HG02852 (cell line): ENCODE data around the gene FGF4.

Source experiments
- ATAC-seq: cut with Tn5 transposase; IDR thresholded peaks from one replicate; pipeline ENCODE4 v1.9.1; 2021; ENCODE audit warnings: mild to moderate bottlenecking, moderate library complexity; ENCODE audit not compliant: unreplicated experiment

The FGF4 gene

GRCh38 chr11:69807106-69807815, 32.1 kb upstream of the FGF4 start:
- ATAC-seq: no peak

- ATAC-seq: no peak
Observed at GRCh38 chr11:69804769-69805508, 29.8 kb upstream of the FGF4 start.

- ATAC-seq: no peak
Observed at GRCh38 chr11:69803604-69804218, 28.6 kb upstream of the FGF4 start.

GRCh38 chr11:69803022-69803421, 27.9 kb upstream of the FGF4 start:
- ATAC-seq: no peak

- no peak for ATAC-seq
Observed at GRCh38 chr11:69802590-69802989, 27.4 kb upstream of the FGF4 start.

GRCh38 chr11:69801513-69802335, 26.6 kb upstream of the FGF4 start:
- ATAC-seq: no peak

GRCh38 chr11:69800278-69800677, 25.1 kb upstream of the FGF4 start:
- no peak for ATAC-seq

- ATAC-seq: no peak
Observed at GRCh38 chr11:69799582-69799981, 24.4 kb upstream of the FGF4 start.

- no peak for ATAC-seq
Observed at GRCh38 chr11:69799097-69799496, 24.0 kb upstream of the FGF4 start.

- ATAC-seq: no peak
Observed at GRCh38 chr11:69797737-69798528, 22.8 kb upstream of the FGF4 start.

- ATAC-seq: no peak
Observed at GRCh38 chr11:69797156-69797555, 22.0 kb upstream of the FGF4 start.

GRCh38 chr11:69796063-69796462, 20.9 kb upstream of the FGF4 start:
- no peak for ATAC-seq

- no peak for ATAC-seq
Observed at GRCh38 chr11:69791276-69792180, 16.4 kb upstream of the FGF4 start.

GRCh38 chr11:69788956-69789355, 13.8 kb upstream of the FGF4 start:
- ATAC-seq: no peak

GRCh38 chr11:69787906-69788305, 12.8 kb upstream of the FGF4 start:
- no peak for ATAC-seq

GRCh38 chr11:69787457-69787856, 12.3 kb upstream of the FGF4 start:
- no peak for ATAC-seq

GRCh38 chr11:69781241-69781640, 6.1 kb upstream of the FGF4 start:
- ATAC-seq: no peak

GRCh38 chr11:69778373-69778772, 3.2 kb upstream of the FGF4 start:
- no peak for ATAC-seq
